Pancreas (tissue), 10 donors: ENCODE measurements around the gene RICTOR. TPM values are rescaled to one million over a fixed set of nuclear protein-coding genes. Genes with fewer than 3 reads are reported as not detected.
"Not testable (repeated sequence)": the region's sequence is repeated elsewhere in the genome, so short reads cannot be mapped to it uniquely, and the experiment has no call there.

Experiments
- ATAC-seq, 4 donors: fragments of 200-7000 bp; cut with Tn5 transposase; one replicate each; pipeline versions ENCODE4 v1.8.0 to v1.9.1; 2020; ENCODE audit warnings: mild to moderate bottlenecking in 4 of 4, moderate library complexity in 4 of 4
- DNase-seq, 6 donors: peaks; one replicate each; pipeline ENCODE4 v3.0.0-alpha.2; 2020
- FAIRE-seq: peaks from 2 replicates; lab custom pipeline; 2012; peaks lifted over from hg19 to GRCh38; lab: Jason Lieb, UNC
- H3K27ac ChIP-seq, 4 donors: fragments of 200-600 bp; sonication (generic); 1 replicate in 3 of 4; 2 replicates in 1 of 4; pipeline versions ENCODE4 v1.5.0 to v1.8.0; 2020
- H3K27me3 ChIP-seq, 4 donors: fragments of 200-600 bp; one replicate each; pipeline ENCODE4 v1.8.0; 2021
- H3K36me3 ChIP-seq, 3 donors: fragments of 200-600 bp; sonication (generic) in 1 of 3; one replicate each; pipeline versions ENCODE4 v1.5.0 to v1.8.0; 2020 to 2021
- H3K4me1 ChIP-seq, 3 donors: fragments of 200-600 bp; one replicate each; pipeline ENCODE4 v1.8.0; 2021
- H3K4me3 ChIP-seq, 4 donors: fragments of 200-600 bp; sonication (generic) in 2 of 4; one replicate each; pipeline versions ENCODE4 v1.5.0 to v1.8.0; 2020 to 2021
- H3K9me3 ChIP-seq, 4 donors: fragments of 200-600 bp; one replicate each; pipeline ENCODE4 v1.8.0; 2021
- CTCF ChIP-seq, 4 donors: fragments of 200-600 bp; sonication (generic) in 3 of 4; IDR thresholded peaks; one replicate each; pipeline versions ENCODE4 v1.5.0 to v1.8.0; 2021; ENCODE audit warnings: antibody characterized with exemption in 4 of 4
- WGBS, 2 donors: extraction: QIAGEN DNeasy Blood & Tissue Kit; methylation state at CpG; one replicate each; pipeline ENCODE4 v1.1.7; 2013; 5-methylcytosine and 5-hydroxymethylcytosine counted together
- intact Hi-C, 3 donors: fragments of 100-400 bp; cut with DNase I; formaldehyde crosslinking; loops; one replicate each; pipeline versions ENCODE4 v1.11.1 to v1.14.2; 2022
- polyA plus RNA-seq, 2 donors: library from polyadenylated mRNA; stranded (reverse); fragments of 200-250 nt; gene quantifications; one replicate each; pipeline ENCODE4 v1.2.3, GENCODE V29; 2013
- total RNA-seq, 6 donors: library from RNA; stranded (reverse); fragmentation: NEBNext Ultra II Directional in 4 of 6; extraction: Animal tissue kit (Norgen Biotek cat#: 25700) in 4 of 6; gene quantifications; one replicate each; pipeline versions ENCODE4 v1.2.1 to v1.2.4, GENCODE V29; 2021 to 2023
- donor health status: healthy with polysubstance abuse.
- donor health status: DM: no; HTN: no; CAD: no; lungs with moderate emphysema.
- donor health status: DM: no; HTN: no; CAD: no.
- donor health status: control.
- donor health status: control.
- donor health status: Bipolar disorder and iron deficiency.
- donor health status: DM: yes; HTN: yes; CAD: no.
- donor health status: DM: no; HTN: no; CAD: no.
- donor health status: DM: no; HTN: no; CAD: no.
- donor health status: DM: yes; HTN: yes; CAD: no.

The RICTOR gene
- total and polyA plus RNA-seq, 8 donors = 4.2 to 23.0 (median 14.1) TPM

GRCh38 chr5:38999037-38999436 is 75.2 kb downstream of the RICTOR start:
- no peaks in the 10 kb centered on the region for H3K27me3 ChIP-seq
- WGBS, 2 donors = 92 to 94% methylated on average over 2 of the region's 2 CpGs
- ATAC-seq (no peak), DNase-seq (no peak), FAIRE-seq (no peak)
- intact Hi-C loops = no loop called here
- no peak overlapping the region for H3K27ac ChIP-seq
- TF ChIP-seq CTCF (IDR thresholded peaks at IDR 0.05) = no peak
- H3K4me1 ChIP-seq = no peaks in the 10 kb centered on the region
- H3K4me3 ChIP-seq = no peak overlapping the region
- no peaks in the 10 kb centered on the region for H3K36me3 ChIP-seq
- no peaks in the 10 kb centered on the region for H3K9me3 ChIP-seq

- DNase-seq (no peak), ATAC-seq (no peak), FAIRE-seq (no peak)
- WGBS, 2 donors = 81 to 82% methylated on average over 2 of the region's 2 CpGs
- H3K9me3 ChIP-seq = no peaks in the 10 kb centered on the region
- H3K27ac ChIP-seq = no peak overlapping the region
- intact Hi-C loops = no loop called here
- H3K4me3 ChIP-seq = no peak overlapping the region
- TF ChIP-seq CTCF (IDR thresholded peaks at IDR 0.05) = no peak
- H3K36me3 ChIP-seq = no peaks in the 10 kb centered on the region
- no peaks in the 10 kb centered on the region for H3K4me1 ChIP-seq
- no peaks in the 10 kb centered on the region for H3K27me3 ChIP-seq
These were observed 76.6 kb downstream of the RICTOR start for GRCh38 chr5:38997591-38997990.

GRCh38 chr5:38996123-38996522 is 78.1 kb downstream of the RICTOR start:
- FAIRE-seq = no peak
- no peaks in the 10 kb centered on the region for H3K9me3 ChIP-seq

GRCh38 chr5:38994324-38994927 is 79.8 kb downstream of the RICTOR start:
- FAIRE-seq = peak; percentile 82
- Histone ChIP-seq H3K27me3 (no peaks in the 10 kb centered on the region), H3K4me1 (no peaks in the 10 kb centered on the region), H3K9me3 (no peaks in the 10 kb centered on the region), H3K4me3 (no peak overlapping the region), H3K36me3 (peaks cover 0 to 3% (median 0%) of the 10 kb centered on the region in 3 donors), H3K27ac (no peak overlapping the region)
- intact Hi-C loops = no loop called here
- WGBS, 2 donors = 29 to 33% methylated on average over 5 of the region's 5 CpGs
- peak in 3 of 6 donors; percentile 21 to 45 (median 27) for DNase-seq
- TF ChIP-seq CTCF (IDR thresholded peaks at IDR 0.05) = peak; percentile 16 to 23 (median 20)
- ATAC-seq = peak; percentile 84 to 94 (median 92)

More at GRCh38 chr5:38996123-38996522, 78.1 kb downstream of the RICTOR start:
- intact Hi-C loops = no loop called here
- Histone ChIP-seq H3K4me3 (no peak overlapping the region), H3K36me3 (no peaks in the 10 kb centered on the region), H3K27me3 (no peaks in the 10 kb centered on the region), H3K4me1 (no peaks in the 10 kb centered on the region), H3K27ac (no peak overlapping the region)
- DNase-seq (no peak), ATAC-seq (no peak)
- no peak for TF ChIP-seq CTCF (IDR thresholded peaks at IDR 0.05)

- intact Hi-C loops = not testable (repeated sequence)
These were observed 84.1 kb downstream of the RICTOR start for GRCh38 chr5:38989974-38990719.

More at GRCh38 chr5:38989974-38990719, 84.1 kb downstream of the RICTOR start:
- not testable (repeated sequence) for H3K9me3 ChIP-seq, H3K27me3 ChIP-seq, H3K4me3 ChIP-seq, H3K27ac ChIP-seq, ATAC-seq, H3K36me3 ChIP-seq, DNase-seq, H3K4me1 ChIP-seq
- 96 to 97% methylated on average over 13 of the region's 13 CpGs for WGBS, 2 donors
- FAIRE-seq = peak; percentile 98
